Measurements from ENCODE around the gene MAFB. TPM values are rescaled to one million over a fixed set of nuclear protein-coding genes. Genes with fewer than 3 reads are reported as not detected.

The MAFB gene
- total and polyA plus RNA-seq, 9 of the 15 experiments (the other 6 are each of a cell fraction or from before 2014, with no cell fraction given): 0.04 TPM; not detected in 8

GRCh38 chr20:40681684-40682083 is 7.4 kb downstream of the MAFB start:
- intact Hi-C loops (cut with micrococcal nuclease): no loop called here
- Histone ChIP-seq H3K9me3 (replicated peaks; ENCODE audit: control insufficient read depth, insufficient read depth, low read depth, low read length) (no peaks in the 10 kb centered on the region), H3K36me3 (ENCODE audit: control insufficient read depth, insufficient read depth, low read length) (no peaks in the 10 kb centered on the region), H3K9me1 (ENCODE audit: control insufficient read depth, insufficient read depth, low read length) (no peaks in the 10 kb centered on the region), H3K4me1 (replicated peaks in 1 of 2; ENCODE audit: control insufficient read depth in 2 of 2, insufficient read depth in 2 of 2, low read length in 2 of 2) (peaks cover 0 to 3% of the 10 kb centered on the region in 2 experiments; a peak in 1 of 5 replicates), H3K4me2 (ENCODE audit: insufficient read depth, low read length) (no peak overlapping the region), H3K79me2 (ENCODE audit: control insufficient read depth, insufficient read depth, low read length) (no peaks in the 10 kb centered on the region), H3K27ac (ENCODE audit: extremely low read depth, low read depth, low read length) (no peak overlapping the region), H3K27me3 (ENCODE audit: control insufficient read depth in 2 of 2, insufficient read depth in 2 of 2, low read length in 2 of 2) (peaks cover 9 to 44% of the 10 kb centered on the region in 2 experiments; a peak in 3 of 5 replicates), H3K4me3 (no peak overlapping the region), H4K20me1 (replicated peaks; ENCODE audit: control insufficient read depth, insufficient read depth, low read length) (no peaks in the 10 kb centered on the region), H2AFZ (ENCODE audit: low read depth, low read length) (no peak overlapping the region), H3K9ac (ENCODE audit: insufficient read depth in 1 of 2, low read depth in 2 of 2, low read length in 2 of 2) (no peak overlapping the region)
- in situ Hi-C loops (cut with MboI): loop anchor here (25.0 kb wide), 1 partner anchor 1419 kb away; no protein-coding TSS in a partner anchor
- ChIA-PET POLR2A (no interaction called here), CTCF (ENCODE audit: low intra/inter-chr PET ratio) (no interaction called here)
- TF ChIP-seq RBM17 (IDR thresholded peaks at IDR 0.05; ENCODE audit: borderline replicate concordance, low read depth, low read length): no peak
- TF ChIP-seq CCNT2 (IDR thresholded peaks at IDR 0.05; ENCODE audit: borderline replicate concordance, extremely low read depth, insufficient read length, low read depth, low read length): no peak
- TF ChIP-seq CTBP1 (IDR thresholded peaks at IDR 0.05; ENCODE audit: borderline replicate concordance): no peak
- ATAC-seq: no peak
- 2% methylated on average over 13 of the region's 13 CpGs for WGBS (ENCODE audit: insufficient coverage, low coverage, missing lambda C conversion rate)
- no peak for DNase-seq (ENCODE audit: extremely low read depth in 1 of 4, low spot score in 3 of 4)
- no TSS peak for BruUV-seq (replicated peaks)
- FAIRE-seq: no peak

GRCh38 chr20:40681165-40681564 is 7.9 kb downstream of the MAFB start:
- ChIA-PET CTCF (ENCODE audit: low intra/inter-chr PET ratio) (no interaction called here), POLR2A (no interaction called here)
- Histone ChIP-seq H3K4me1 (replicated peaks in 1 of 2; ENCODE audit: control insufficient read depth in 2 of 2, insufficient read depth in 2 of 2, low read length in 2 of 2) (peaks cover 0 to 3% of the 10 kb centered on the region in 2 experiments; a peak in 1 of 5 replicates), H3K4me3 (no peak overlapping the region), H3K27ac (ENCODE audit: extremely low read depth, low read depth, low read length) (no peak overlapping the region), H3K27me3 (ENCODE audit: control insufficient read depth in 2 of 2, insufficient read depth in 2 of 2, low read length in 2 of 2) (peaks cover 9 to 39% of the 10 kb centered on the region in 2 experiments; a peak in 3 of 5 replicates), H3K9me1 (ENCODE audit: control insufficient read depth, insufficient read depth, low read length) (no peaks in the 10 kb centered on the region), H3K9me3 (replicated peaks; ENCODE audit: control insufficient read depth, insufficient read depth, low read depth, low read length) (no peaks in the 10 kb centered on the region), H3K79me2 (ENCODE audit: control insufficient read depth, insufficient read depth, low read length) (no peaks in the 10 kb centered on the region), H3K4me2 (ENCODE audit: insufficient read depth, low read length) (no peak overlapping the region), H2AFZ (ENCODE audit: low read depth, low read length) (no peak overlapping the region), H3K36me3 (ENCODE audit: control insufficient read depth, insufficient read depth, low read length) (no peaks in the 10 kb centered on the region), H3K9ac (ENCODE audit: insufficient read depth in 1 of 2, low read depth in 2 of 2, low read length in 2 of 2) (no peak overlapping the region), H4K20me1 (replicated peaks; ENCODE audit: control insufficient read depth, insufficient read depth, low read length) (no peaks in the 10 kb centered on the region)
- ATAC-seq (no peak), FAIRE-seq (no peak), DNase-seq (ENCODE audit: extremely low read depth in 1 of 4, low spot score in 3 of 4) (no peak)
- in situ Hi-C loops (cut with MboI): loop anchor here (25.0 kb wide), 1 partner anchor 1419 kb away; no protein-coding TSS in a partner anchor
- BruUV-seq (replicated peaks): no TSS peak
- intact Hi-C loops (cut with micrococcal nuclease): no loop called here
- WGBS (ENCODE audit: insufficient coverage, low coverage, missing lambda C conversion rate): 0% methylated on average over 1 of the region's 1 CpG
- TF ChIP-seq TAF15 (IDR thresholded peaks at IDR 0.05; ENCODE audit: low read depth, low read length): no peak
- no peak for TF ChIP-seq PCBP1 (IDR thresholded peaks at IDR 0.05; ENCODE audit: low read depth, low read length, poor library complexity, severe bottlenecking)
- TF ChIP-seq BCOR (IDR thresholded peaks at IDR 0.05): no peak
- TF ChIP-seq SNIP1 (IDR thresholded peaks at IDR 0.05; ENCODE audit: low read depth): no peak
- no peak for TF ChIP-seq KDM1A (IDR thresholded peaks at IDR 0.05)
- TF ChIP-seq NCOA2 (IDR thresholded peaks at IDR 0.05; ENCODE audit: partially characterized antibody in 2 of 2): no peak
- no peak for TF ChIP-seq HMG20A (CRISPR knock-in tag; conservative IDR thresholded peaks at IDR 0.05)
- no peak for TF ChIP-seq ZNF75A (CRISPR knock-in tag; IDR thresholded peaks at IDR 0.05)
- TF ChIP-seq ESRRB (CRISPR knock-in tag; IDR thresholded peaks at IDR 0.05; ENCODE audit: borderline replicate concordance): no peak
- no peak for TF ChIP-seq DLX4 (CRISPR knock-in tag; IDR thresholded peaks at IDR 0.05)
- no peak for TF ChIP-seq ZNF165 (CRISPR knock-in tag; IDR thresholded peaks at IDR 0.05; ENCODE audit: borderline replicate concordance)
- TF ChIP-seq ZNF668 (CRISPR knock-in tag; IDR thresholded peaks at IDR 0.05): no peak
- no peak for TF ChIP-seq SLC30A9 (CRISPR knock-in tag; IDR thresholded peaks at IDR 0.05)
- no peak for TF ChIP-seq RBM25 (IDR thresholded peaks at IDR 0.05; ENCODE audit: low read depth, low read length, severe bottlenecking)
